OCI-LY1 (cell line): ENCODE measurements around the gene RPL19.

Source experiments
- H2AFZ ChIP-seq: fragments of 200-600 bp; sonication (generic), shearing (Covaris generic); 2 replicates; pipeline ENCODE4 v1.6.0; 2014; ENCODE audit warnings: antibody characterized with exemption, mild to moderate bottlenecking, low read length
- H3F3A ChIP-seq: fragments of 200-600 bp; sonication (generic), shearing (Covaris generic); 2 replicates; pipeline ENCODE4 v1.6.0; 2014; ENCODE audit warnings: mild to moderate bottlenecking, antibody characterized with exemption, low read length, moderate library complexity; ENCODE audit not compliant: insufficient read depth
- H3K27ac ChIP-seq: fragments of 200-600 bp; sonication (generic); 2 replicates; pipeline ENCODE4 v1.5.1; 2014; ENCODE audit warnings: low read length, mixed run types, mild to moderate bottlenecking, low read depth; ENCODE audit not compliant: poor library complexity, severe bottlenecking
- H3K27me3 ChIP-seq: fragments of 200-600 bp; sonication (generic); 2 replicates; pipeline ENCODE4 v1.6.0; 2014; ENCODE audit warnings: antibody characterized with exemption, mild to moderate bottlenecking, low read length, moderate library complexity; ENCODE audit not compliant: insufficient read depth
- H3K36me3 ChIP-seq: fragments of 200-600 bp; sonication (generic); 2 replicates; pipeline ENCODE4 v1.6.1; 2014; ENCODE audit warnings: mild to moderate bottlenecking, antibody characterized with exemption, low read length, moderate library complexity, mixed read lengths; ENCODE audit not compliant: insufficient read depth
- H3K4me1 ChIP-seq: fragments of 200-600 bp; sonication (generic); 2 replicates; pipeline ENCODE4 v1.5.1; 2014; ENCODE audit warnings: mild to moderate bottlenecking, low read length, moderate library complexity; ENCODE audit not compliant: insufficient read depth, severe bottlenecking
- H3K4me2 ChIP-seq: fragments of 200-600 bp; sonication (generic), shearing (Covaris generic); 2 replicates; pipeline ENCODE4 v1.6.1; 2014; ENCODE audit warnings: low read length
- H3K4me3 ChIP-seq: fragments of 200-600 bp; sonication (generic); 2 replicates; pipeline ENCODE4 v1.5.1; 2014; ENCODE audit warnings: low read length, low read depth, mild to moderate bottlenecking, mixed read lengths; ENCODE audit not compliant: poor library complexity, severe bottlenecking
- H3K79me2 ChIP-seq: fragments of 200-600 bp; shearing (Covaris generic); 2 replicates; pipeline ENCODE4 v1.6.1; 2016; ENCODE audit warnings: mixed run types, low read length, mixed read lengths; ENCODE audit not compliant: insufficient read depth
- H3K9ac ChIP-seq: fragments of 200-600 bp; sonication (generic), shearing (Covaris generic); 2 replicates; pipeline ENCODE4 v1.6.1; 2014; ENCODE audit warnings: mild to moderate bottlenecking, low read length, mixed read lengths
- H3K9me2 ChIP-seq: fragments of 200-600 bp; sonication (generic), shearing (Covaris generic); 2 replicates; pipeline ENCODE4 v1.6.1; 2014; ENCODE audit warnings: low read depth, mild to moderate bottlenecking, low read length, mixed read lengths
- H3K9me3 ChIP-seq: fragments of 200-600 bp; shearing (Covaris generic); 2 replicates; pipeline ENCODE4 v1.6.1; 2014; ENCODE audit warnings: low read length, mixed read lengths
- H4K20me1 ChIP-seq: fragments of 200-600 bp; sonication (generic), shearing (Covaris generic); 2 replicates; pipeline ENCODE4 v1.6.0; 2016; ENCODE audit warnings: mild to moderate bottlenecking, low read length; ENCODE audit not compliant: insufficient read depth
- EZH2 ChIP-seq: fragments of 200-600 bp; sonication (generic), shearing (Covaris generic); IDR thresholded peaks from 2 replicates; pipeline ENCODE4 v1.8.0; 2017; ENCODE audit warnings: borderline replicate concordance, mixed run types, mild to moderate bottlenecking, antibody characterized with exemption, low read length, moderate library complexity, mixed read lengths
- TF ChIP-seq, protein P1 (sequence below): fragments of 200-600 bp; sonication (generic), shearing (Covaris generic); IDR thresholded peaks from 2 replicates; pipeline ENCODE4 v1.5.1; 2017; ENCODE audit warnings: mild to moderate bottlenecking, antibody characterized with exemption, low read length, moderate library complexity, mixed read lengths

Gene RPL19

DNA sequence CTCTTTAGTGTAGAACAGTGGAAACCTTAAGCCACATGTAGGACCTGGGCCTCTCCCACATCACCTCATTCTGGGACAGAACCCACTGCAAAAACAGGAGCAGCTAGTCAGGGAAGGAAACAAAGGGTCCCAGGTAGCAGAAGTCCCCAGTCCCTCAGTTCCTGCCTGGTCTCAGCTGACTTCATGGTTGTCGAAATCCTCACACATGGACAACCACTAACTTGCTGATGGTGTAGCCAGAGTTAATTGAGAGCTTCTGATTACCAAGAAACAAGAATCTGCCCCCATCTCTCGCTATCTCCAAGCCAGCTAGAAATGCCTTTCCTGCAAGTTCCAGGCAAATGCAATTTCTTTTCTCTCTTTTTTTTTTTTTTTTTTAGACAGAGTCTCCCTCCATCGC, 30.6 kb upstream of the RPL19 start:
- Histone ChIP-seq H3K9me2 (no peaks in the 10 kb centered on the region), H3K9me3 (no peaks in the 10 kb centered on the region), H3K4me2 (no peak overlapping the region), H3K4me3 (no peak overlapping the region), H3K79me2 (no peaks in the 10 kb centered on the region), H4K20me1 (no peaks in the 10 kb centered on the region), H3K4me1 (peaks cover 6% of the 10 kb centered on the region), H2AFZ (no peak overlapping the region), H3K9ac (no peak overlapping the region), H3K36me3 (no peaks in the 10 kb centered on the region), H3K27ac (no peak overlapping the region), H3F3A (no peaks in the 10 kb centered on the region), H3K27me3 (no peaks in the 10 kb centered on the region; the same call in 1 of the 2 replicates)
- TF ChIP-seq EZH2 = no peak
- TF ChIP-seq, protein P1, sequence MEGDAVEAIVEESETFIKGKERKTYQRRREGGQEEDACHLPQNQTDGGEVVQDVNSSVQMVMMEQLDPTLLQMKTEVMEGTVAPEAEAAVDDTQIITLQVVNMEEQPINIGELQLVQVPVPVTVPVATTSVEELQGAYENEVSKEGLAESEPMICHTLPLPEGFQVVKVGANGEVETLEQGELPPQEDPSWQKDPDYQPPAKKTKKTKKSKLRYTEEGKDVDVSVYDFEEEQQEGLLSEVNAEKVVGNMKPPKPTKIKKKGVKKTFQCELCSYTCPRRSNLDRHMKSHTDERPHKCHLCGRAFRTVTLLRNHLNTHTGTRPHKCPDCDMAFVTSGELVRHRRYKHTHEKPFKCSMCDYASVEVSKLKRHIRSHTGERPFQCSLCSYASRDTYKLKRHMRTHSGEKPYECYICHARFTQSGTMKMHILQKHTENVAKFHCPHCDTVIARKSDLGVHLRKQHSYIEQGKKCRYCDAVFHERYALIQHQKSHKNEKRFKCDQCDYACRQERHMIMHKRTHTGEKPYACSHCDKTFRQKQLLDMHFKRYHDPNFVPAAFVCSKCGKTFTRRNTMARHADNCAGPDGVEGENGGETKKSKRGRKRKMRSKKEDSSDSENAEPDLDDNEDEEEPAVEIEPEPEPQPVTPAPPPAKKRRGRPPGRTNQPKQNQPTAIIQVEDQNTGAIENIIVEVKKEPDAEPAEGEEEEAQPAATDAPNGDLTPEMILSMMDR = no peak

DNA sequence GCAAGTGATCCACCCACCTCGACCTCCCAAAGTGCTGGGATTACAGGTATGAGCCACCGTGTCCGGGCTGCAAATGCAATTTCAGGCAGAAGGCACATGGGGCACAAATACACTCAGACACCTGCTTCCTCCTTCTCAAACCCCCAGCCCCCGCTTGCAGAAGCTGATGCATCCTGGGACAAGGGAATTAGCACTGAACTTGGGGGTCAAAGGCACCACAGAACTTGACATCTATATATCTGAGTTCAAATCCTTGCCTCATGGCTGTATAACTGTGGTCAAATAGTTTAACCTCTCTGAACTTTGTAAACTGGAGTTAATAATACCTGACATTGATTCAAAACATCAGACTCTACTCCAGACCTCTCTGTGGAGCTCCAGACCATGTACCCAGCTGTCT, 30.0 kb upstream of the RPL19 start:
- Histone ChIP-seq H3K4me1 (peaks cover 7% of the 10 kb centered on the region), H3K9me2 (no peaks in the 10 kb centered on the region), H2AFZ (no peak overlapping the region), H3K9me3 (no peaks in the 10 kb centered on the region), H3K27ac (no peak overlapping the region), H4K20me1 (no peaks in the 10 kb centered on the region), H3K4me3 (no peak overlapping the region), H3K36me3 (peaks cover under 1% of the 10 kb centered on the region; the same call in 1 of the 2 replicates), H3F3A (no peaks in the 10 kb centered on the region), H3K27me3 (no peaks in the 10 kb centered on the region; the same call in 1 of the 2 replicates), H3K79me2 (no peaks in the 10 kb centered on the region), H3K4me2 (no peak overlapping the region), H3K9ac (no peak overlapping the region)
- TF ChIP-seq, protein P1 = no peak
- no peak for TF ChIP-seq EZH2

DNA sequence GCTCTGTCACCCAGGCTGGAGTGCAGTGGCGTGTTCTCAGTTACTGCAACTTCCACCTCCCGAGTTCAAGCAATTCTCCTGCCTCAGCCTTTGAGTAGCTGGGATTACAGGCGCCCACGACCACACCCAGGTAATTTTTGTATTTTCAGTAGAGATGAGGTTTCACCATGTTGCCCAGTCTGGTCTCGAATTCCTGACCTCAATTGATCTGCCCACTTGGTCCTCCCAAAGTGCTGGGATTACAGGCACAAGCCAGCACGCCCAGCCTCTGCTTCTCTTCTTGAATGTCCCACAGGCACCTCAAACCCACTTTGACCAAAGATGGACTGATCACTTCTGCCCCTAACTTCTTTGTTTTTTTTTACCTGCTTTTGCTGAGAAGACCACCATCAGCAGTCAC, 29.5 kb upstream of the RPL19 start:
- Histone ChIP-seq H4K20me1 (no peaks in the 10 kb centered on the region), H3K9ac (no peak overlapping the region), H3K9me2 (no peaks in the 10 kb centered on the region), H3K27ac (no peak overlapping the region), H3K9me3 (no peaks in the 10 kb centered on the region), H3K4me3 (no peak overlapping the region), H3K79me2 (no peaks in the 10 kb centered on the region), H3K4me1 (peaks cover 7% of the 10 kb centered on the region), H2AFZ (no peak overlapping the region), H3K27me3 (no peaks in the 10 kb centered on the region; the same call in 1 of the 2 replicates), H3K36me3 (peaks cover 5% of the 10 kb centered on the region; the same call in 1 of the 2 replicates), H3F3A (no peaks in the 10 kb centered on the region), H3K4me2 (no peak overlapping the region)
- TF ChIP-seq, protein P1 = no peak
- no peak for TF ChIP-seq EZH2
